ENCODE results near the gene LRRC56. TPM values are rescaled to one million over a fixed set of nuclear protein-coding genes. Genes with fewer than 3 reads are reported as not detected.

LRRC56 gene, protein sequence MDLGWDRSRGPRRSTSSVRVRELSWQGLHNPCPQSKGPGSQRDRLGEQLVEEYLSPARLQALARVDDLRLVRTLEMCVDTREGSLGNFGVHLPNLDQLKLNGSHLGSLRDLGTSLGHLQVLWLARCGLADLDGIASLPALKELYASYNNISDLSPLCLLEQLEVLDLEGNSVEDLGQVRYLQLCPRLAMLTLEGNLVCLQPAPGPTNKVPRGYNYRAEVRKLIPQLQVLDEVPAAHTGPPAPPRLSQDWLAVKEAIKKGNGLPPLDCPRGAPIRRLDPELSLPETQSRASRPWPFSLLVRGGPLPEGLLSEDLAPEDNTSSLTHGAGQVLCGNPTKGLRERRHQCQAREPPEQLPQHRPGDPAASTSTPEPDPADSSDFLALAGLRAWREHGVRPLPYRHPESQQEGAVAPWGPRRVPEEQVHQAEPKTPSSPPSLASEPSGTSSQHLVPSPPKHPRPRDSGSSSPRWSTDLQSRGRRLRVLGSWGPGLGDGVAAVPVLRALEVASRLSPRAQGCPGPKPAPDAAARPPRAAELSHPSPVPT
- total RNA-seq (ENCODE audit: low replicate concordance), result 0.45 and 1.2 TPM in 2 replicates

DNA sequence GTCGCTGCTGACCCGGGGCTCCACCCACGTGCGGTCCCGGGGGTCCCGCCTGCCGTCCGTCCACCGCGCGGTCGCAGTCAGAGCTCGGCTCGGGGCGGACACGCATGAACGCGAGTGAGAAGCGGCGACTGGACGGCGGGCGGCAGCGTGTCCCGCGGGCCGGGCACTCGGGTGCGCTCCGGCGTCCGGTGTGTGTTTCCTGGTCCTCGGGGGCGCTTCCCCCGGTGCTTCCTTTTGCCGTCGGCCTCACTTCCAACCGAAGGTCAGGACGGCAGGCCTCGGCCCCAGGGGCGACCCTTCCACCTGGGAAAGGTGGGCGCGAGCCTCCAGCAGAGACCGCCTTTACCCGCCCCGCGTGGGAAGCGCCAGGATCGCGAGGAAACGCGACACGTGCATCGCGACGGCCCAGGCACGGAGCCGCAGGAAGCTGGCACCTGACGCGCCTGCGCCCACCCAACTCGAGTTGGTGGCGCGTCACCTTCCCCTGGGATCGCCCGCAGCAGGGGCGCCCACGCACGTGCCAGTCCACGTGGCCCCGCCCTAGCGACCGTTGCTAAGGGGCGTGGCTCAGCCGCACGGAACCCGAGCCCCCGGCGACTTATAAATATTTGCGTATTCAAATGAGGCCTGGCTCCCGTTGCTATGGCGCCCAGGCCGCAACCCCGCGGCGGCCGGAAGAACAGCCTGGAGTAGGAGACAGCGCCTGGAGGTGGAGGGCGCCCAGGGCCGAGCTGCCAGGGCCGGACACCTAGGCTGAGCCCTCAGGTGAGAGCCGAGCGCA lies at the start of gene LRRC56:
LRRC56 (plus strand) TSS at position 687 of the 781 bp plus-strand sequence. CDS start 3,158 bp downstream, outside the sequence.
- DNase-seq (ENCODE audit: low read depth), result peak; percentile 38
- TF ChIP-seq, protein P1, sequence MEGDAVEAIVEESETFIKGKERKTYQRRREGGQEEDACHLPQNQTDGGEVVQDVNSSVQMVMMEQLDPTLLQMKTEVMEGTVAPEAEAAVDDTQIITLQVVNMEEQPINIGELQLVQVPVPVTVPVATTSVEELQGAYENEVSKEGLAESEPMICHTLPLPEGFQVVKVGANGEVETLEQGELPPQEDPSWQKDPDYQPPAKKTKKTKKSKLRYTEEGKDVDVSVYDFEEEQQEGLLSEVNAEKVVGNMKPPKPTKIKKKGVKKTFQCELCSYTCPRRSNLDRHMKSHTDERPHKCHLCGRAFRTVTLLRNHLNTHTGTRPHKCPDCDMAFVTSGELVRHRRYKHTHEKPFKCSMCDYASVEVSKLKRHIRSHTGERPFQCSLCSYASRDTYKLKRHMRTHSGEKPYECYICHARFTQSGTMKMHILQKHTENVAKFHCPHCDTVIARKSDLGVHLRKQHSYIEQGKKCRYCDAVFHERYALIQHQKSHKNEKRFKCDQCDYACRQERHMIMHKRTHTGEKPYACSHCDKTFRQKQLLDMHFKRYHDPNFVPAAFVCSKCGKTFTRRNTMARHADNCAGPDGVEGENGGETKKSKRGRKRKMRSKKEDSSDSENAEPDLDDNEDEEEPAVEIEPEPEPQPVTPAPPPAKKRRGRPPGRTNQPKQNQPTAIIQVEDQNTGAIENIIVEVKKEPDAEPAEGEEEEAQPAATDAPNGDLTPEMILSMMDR (IDR thresholded peaks at IDR 0.05; ENCODE audit: insufficient read depth, low read length), result no peak
- peak within 1 kb of the TSS; percentile 25 for H3K4me3 ChIP-seq (ENCODE audit: low read depth, low read length)

DNA sequence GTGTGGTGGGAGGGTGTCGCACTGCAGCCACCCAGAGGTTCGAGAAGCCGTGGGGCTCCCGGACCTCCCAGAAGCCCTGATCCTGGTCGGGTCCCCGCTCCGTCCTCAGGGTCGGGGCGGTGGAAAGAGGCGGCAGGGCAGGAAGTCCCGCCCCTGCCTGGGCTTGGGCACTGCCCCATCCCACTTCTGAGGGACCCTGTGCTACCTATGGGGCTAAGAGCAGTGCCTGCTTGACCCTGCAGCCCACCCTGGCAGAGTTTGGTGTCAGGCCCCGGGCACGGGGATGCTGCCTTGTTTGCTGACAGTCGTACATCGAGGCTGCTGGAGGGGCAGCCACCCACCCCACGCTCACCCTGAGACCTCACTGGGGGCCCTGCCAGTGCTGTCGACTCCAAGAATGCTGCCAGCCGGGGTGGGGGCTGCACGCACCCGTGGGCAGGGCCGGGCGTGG lies 49.7 kb upstream of the LRRC56 start:
- no peak for DNase-seq (ENCODE audit: low read depth)
- TF ChIP-seq, protein P1 (IDR thresholded peaks at IDR 0.05; ENCODE audit: insufficient read depth, low read length), result no peak
- H3K4me3 ChIP-seq (ENCODE audit: low read depth, low read length), result no peak overlapping the region

DNA sequence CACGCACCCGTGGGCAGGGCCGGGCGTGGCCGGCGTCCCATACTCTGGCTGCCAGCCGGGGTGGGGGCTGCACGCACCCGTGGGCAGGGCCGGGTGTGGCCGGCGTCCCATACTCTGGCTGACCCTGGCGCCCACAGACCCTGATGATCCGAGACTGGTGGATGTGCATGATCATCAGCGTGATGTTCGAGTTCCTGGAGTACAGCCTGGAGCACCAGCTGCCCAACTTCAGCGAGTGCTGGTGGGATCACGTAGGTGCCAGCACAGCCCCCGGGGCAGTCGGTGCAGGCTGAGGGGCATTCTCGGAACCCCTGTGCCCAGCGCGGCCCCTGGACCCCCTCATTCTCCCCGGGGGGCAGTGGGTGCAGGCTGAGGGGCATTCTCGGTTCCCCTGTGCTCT lies 49.3 kb upstream of the LRRC56 start:
- H3K4me3 ChIP-seq (ENCODE audit: low read depth, low read length), result no peak overlapping the region
- TF ChIP-seq, protein P1 (IDR thresholded peaks at IDR 0.05; ENCODE audit: insufficient read depth, low read length), result no peak

DNA sequence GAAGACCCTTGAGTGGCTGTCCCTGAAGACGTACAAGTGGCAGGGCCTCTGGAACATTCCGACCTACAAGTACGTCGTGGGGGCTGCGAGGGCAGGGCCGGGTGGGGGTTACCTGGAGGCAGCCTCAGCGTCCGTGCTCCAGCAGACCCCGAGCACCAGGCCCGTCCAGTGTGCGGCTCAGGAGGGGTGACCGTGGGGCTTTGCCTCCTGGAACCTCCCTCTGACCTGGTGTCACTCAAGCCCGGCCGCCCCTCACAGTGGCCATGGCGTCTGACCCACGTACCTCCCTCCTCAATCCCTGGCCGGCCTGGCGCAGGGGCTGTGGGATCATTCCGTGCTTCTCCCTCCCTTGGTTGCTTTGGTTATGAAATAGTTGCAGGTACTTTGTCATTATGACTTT lies 48.7 kb upstream of the LRRC56 start:
- TF ChIP-seq, protein P1 (IDR thresholded peaks at IDR 0.05; ENCODE audit: insufficient read depth, low read length), result no peak
- no peak overlapping the region for H3K4me3 ChIP-seq (ENCODE audit: low read depth, low read length)
- DNase-seq (ENCODE audit: low read depth), result no peak

More for the DNA sequence above, 49.3 kb upstream of the LRRC56 start:
- DNase-seq (ENCODE audit: low read depth), result no peak

DNA sequence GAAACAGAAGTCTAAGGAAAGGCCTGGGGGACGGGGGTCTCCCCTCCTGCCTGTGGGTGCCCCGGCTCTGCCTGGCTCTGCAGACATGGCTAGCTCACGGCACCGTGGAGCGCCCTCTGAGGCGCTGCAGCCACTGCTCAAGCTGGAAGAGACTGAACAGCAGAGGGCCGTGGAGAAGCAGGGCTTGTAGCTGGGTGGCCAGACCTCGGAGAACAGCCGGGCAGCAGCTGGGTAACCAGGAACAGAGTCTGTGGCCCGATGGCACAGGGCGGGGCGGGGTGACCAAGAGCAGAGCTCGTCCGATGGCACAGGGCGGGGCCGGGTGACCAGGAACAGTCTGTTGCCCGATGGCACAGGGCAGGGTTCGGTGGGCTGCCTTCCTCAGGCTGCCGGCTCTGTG lies 48.3 kb upstream of the LRRC56 start:
- TF ChIP-seq, protein P1 (IDR thresholded peaks at IDR 0.05; ENCODE audit: insufficient read depth, low read length), result no peak
- DNase-seq (ENCODE audit: low read depth), result no peak
- H3K4me3 ChIP-seq (ENCODE audit: low read depth, low read length), result no peak overlapping the region

DNA sequence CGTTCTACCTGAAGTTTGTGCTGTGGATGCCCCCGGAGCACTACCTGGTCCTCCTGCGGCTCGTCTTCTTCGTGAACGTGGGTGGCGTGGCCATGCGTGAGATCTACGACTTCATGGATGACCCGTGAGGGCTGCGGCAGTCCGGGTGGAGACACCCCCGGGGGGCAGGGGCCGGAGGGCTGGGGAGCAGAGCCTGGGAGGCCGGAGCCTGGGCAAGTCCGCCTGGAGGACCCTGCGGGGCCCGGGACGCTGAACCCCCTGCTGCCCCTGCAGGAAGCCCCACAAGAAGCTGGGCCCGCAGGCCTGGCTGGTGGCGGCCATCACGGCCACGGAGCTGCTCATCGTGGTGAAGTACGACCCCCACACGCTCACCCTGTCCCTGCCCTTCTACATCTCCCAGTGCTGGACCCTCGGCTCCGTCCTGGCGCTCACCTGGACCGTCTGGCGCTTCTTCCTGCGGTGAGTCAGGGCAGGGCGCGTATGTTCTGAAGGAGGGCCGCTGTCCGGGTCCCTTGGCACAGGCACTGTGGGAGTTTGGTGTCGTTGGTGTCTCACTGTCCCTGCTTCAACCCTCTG lies 47.6 kb upstream of the LRRC56 start:
- H3K4me3 ChIP-seq (ENCODE audit: low read depth, low read length), result no peak overlapping the region
- DNase-seq (ENCODE audit: low read depth), result no peak
- TF ChIP-seq, protein P1 (IDR thresholded peaks at IDR 0.05; ENCODE audit: insufficient read depth, low read length), result no peak

All from fibroblast of the aortic adventitia (primary cell).